ENCODE data around the gene GOSR2.

GOSR2 gene

GRCh38 chr17:46922804-46923635, at the start of gene GOSR2:
Gene GOSR2, plus strand, starts transcription at chr17:46923160. Its CDS starts 33 bp downstream, at chr17:46923193.
- peak; percentile 95 to 96 for DNase-seq

- DNase-seq: no peak
Observed at GRCh38 chr17:46873941-46874645, 48.9 kb upstream of the GOSR2 start.

- no peak for DNase-seq
Observed at GRCh38 chr17:46874906-46875305, 48.1 kb upstream of the GOSR2 start.

- peak in 1 of 2 experiments; percentile 80 for DNase-seq
Observed at GRCh38 chr17:46875849-46876352, 47.1 kb upstream of the GOSR2 start.

GRCh38 chr17:46876353-46876887, 46.5 kb upstream of the GOSR2 start:
- DNase-seq: peak; percentile 82 to 94

- DNase-seq: no peak
Observed at GRCh38 chr17:46876926-46877325, 46.0 kb upstream of the GOSR2 start.

GRCh38 chr17:46877466-46877865, 45.5 kb upstream of the GOSR2 start:
- no peak for DNase-seq

- no peak for DNase-seq
Observed at GRCh38 chr17:46878055-46878454, 44.9 kb upstream of the GOSR2 start.

- no peak for DNase-seq
Observed at GRCh38 chr17:46879101-46879500, 43.9 kb upstream of the GOSR2 start.

- no peak for DNase-seq
Observed at GRCh38 chr17:46881015-46881414, 41.9 kb upstream of the GOSR2 start.

- DNase-seq: no peak
Observed at GRCh38 chr17:46882666-46883065, 40.3 kb upstream of the GOSR2 start.

GRCh38 chr17:46883871-46884520, 39.0 kb upstream of the GOSR2 start:
- DNase-seq: no peak

- DNase-seq: no peak
Observed at GRCh38 chr17:46884552-46884951, 38.4 kb upstream of the GOSR2 start.

GRCh38 chr17:46885415-46886309, 37.3 kb upstream of the GOSR2 start:
- no peak for DNase-seq

GRCh38 chr17:46886310-46886663, 36.7 kb upstream of the GOSR2 start:
- DNase-seq: no peak

GRCh38 chr17:46887717-46888116, 35.2 kb upstream of the GOSR2 start:
- DNase-seq: no peak

GRCh38 chr17:46888727-46889126, 34.2 kb upstream of the GOSR2 start:
- no peak for DNase-seq

GRCh38 chr17:46889519-46889918, 33.4 kb upstream of the GOSR2 start:
- no peak for DNase-seq

- no peak for DNase-seq
Observed at GRCh38 chr17:46889992-46890564, 32.9 kb upstream of the GOSR2 start.

- DNase-seq: no peak
Observed at GRCh38 chr17:46890638-46891037, 32.3 kb upstream of the GOSR2 start.

GRCh38 chr17:46892192-46892703, 30.7 kb upstream of the GOSR2 start:
- no peak for DNase-seq

- DNase-seq: no peak
Observed at GRCh38 chr17:46894024-46894423, 28.9 kb upstream of the GOSR2 start.

Data from NCI-H2081 (cell line).